Left renal pelvis (tissue), 4 donors: Measurements from ENCODE around the gene SYDE1. TPM values are rescaled to one million over a fixed set of nuclear protein-coding genes. Genes with fewer than 3 reads are reported as not detected.
A peak's percentile ranks its signal among the peaks of the same experiment; 100 is the strongest.
"Not testable (repeated sequence)": the region's sequence is repeated elsewhere in the genome, so short reads cannot be mapped to it uniquely, and the experiment has no call there.

Source experiments
- DNase-seq, 4 donors: peaks; one replicate each; pipeline ENCODE4 v3.0.0-alpha.2; 2013; ENCODE audit warnings: low read depth in 4 of 4, low spot score in 3 of 4
- polyA plus RNA-seq, 4 donors: library from polyadenylated mRNA; unstranded; fragments of 120-200 nt; gene quantifications; one replicate each; pipeline ENCODE4 v1.2.1, GENCODE V29; 2013; ENCODE audit not compliant: insufficient read length in 4 of 4

SYDE1 gene
- 10 to 100 TPM; 13.9 to 34.4 (median 21.2) TPM for polyA plus RNA-seq

GRCh38 chr19:15107061-15108010 lies at the start of gene SYDE1:
Gene SYDE1 (plus strand): TSS chr19:15107401. CDS start chr19:15107434, 33 bp downstream.
- no peak for DNase-seq

DNA sequence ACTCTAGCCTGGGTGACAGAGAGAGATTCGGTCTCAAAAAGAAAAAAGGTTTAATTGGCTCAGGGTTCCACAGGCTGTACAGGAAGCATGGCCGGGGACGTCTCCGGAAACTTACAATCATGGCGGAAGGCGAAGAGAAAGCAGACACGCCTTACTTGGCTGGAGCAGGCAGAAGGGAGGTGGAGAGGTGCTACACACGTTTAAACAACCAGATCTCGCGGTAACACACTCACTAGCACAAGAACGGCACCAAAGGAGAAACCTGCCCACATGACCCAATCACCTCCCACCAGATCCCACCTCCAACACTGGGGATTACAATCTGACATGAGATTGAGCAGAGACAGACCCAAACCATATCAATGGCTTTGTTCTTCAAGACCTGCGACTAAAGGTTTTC lies 45.2 kb upstream of the SYDE1 start:
- DNase-seq: no peak

DNA sequence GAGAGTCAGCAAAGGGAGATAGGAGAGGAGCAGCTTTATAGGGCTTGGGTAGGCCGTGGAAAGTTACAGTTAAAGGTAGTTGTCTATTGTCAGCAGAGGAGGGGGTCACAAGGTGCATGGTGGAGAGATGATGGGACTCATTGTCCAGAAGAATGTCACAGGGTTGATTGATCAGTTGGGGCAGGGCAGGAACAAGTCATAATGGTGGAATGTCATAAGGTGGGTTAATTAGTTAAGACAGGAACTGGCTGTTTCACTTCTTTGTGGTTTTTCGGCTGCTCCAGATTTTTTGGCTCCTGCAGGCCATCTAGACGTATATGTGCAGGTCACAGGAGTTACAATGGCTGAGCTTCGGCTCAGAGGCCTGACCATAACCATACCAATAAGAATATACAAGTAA lies 36.8 kb upstream of the SYDE1 start:
- DNase-seq: not testable (repeated sequence)

GRCh38 chr19:15072930-15073647 lies 34.1 kb upstream of the SYDE1 start:
- DNase-seq: no peak

DNA sequence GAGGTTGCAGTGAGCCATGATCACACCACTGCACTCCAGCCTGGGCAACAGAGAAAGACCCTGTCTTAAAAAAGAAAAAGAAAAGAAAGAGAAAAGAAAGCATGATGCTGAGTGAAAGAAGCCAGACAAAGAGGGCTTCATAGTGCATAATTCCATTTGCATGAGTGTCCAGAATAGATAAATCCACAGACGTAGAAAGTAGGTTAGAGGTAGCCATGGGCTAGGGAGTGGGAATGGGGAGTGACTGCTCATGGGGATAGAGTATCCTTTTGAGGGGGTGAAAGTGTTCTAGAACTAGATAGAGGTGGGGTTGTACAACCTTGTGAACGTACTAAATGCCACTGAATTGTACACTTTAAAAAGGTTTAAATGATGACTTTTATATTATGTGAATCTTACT lies 32.8 kb upstream of the SYDE1 start:
- no peak for DNase-seq

DNA sequence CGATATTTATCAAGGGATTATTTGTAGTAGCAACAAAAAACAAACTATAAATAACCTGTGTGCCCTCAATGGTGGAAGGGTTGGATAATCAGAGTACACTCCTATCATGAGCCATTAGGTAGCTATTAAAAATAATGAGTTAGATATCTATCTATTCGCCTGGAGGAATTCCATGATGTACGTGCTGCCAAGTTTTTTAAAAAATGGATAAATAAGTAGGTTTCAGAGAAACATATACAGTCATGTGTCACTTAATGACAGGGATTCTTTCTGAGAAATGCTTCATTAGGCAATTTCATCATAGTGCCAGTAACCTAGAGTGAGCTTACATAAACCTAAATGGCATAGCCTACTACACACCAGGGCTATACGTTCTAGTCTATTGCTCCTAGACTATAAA lies 31.4 kb upstream of the SYDE1 start:
- DNase-seq: no peak

DNA sequence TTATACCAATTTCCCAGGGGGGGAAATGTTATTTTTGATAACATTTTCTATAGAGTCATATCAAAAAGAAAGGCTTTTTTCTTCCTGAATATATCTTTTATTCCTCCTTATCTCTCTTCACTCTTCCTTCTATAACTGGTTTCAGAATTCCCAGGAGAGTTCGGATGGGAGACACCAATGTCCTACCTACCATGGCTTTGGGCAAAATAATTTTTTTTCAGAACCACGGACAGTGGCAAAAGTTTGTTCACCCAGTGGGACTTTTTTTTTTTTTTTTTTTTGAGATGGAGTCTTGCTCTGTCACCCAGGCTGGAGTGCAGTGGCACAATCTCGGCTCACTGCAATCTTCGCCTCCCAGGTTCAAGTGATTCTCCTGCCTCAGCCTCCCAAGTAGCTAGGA lies 27.2 kb upstream of the SYDE1 start:
- not testable (repeated sequence) for DNase-seq

DNA sequence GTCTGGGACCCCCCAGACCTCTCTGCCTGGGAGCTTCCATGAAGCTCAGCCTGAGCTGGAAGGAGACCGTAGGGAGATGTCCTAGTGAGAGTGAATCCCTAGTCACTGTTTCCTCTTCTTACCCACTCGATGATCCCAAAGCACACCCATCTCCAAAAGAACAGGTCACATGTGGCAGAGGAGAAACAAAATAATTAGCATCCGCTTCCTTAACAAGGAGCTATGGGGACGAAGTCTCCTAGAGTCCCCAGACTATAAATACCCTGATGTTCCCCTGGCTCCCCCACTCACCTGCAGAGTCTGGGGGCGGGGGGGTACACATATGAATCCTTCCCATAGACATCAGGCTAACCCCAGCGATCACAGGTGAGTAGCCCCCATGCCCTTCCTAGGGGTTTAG lies 25.3 kb upstream of the SYDE1 start, which contains the start of gene OR1I1:
Gene OR1I1, plus strand, starts transcription at position 301 of the 400 bp plus-strand sequence. CDS start 4,855 bp downstream, outside the sequence.
- no peak for DNase-seq

DNA sequence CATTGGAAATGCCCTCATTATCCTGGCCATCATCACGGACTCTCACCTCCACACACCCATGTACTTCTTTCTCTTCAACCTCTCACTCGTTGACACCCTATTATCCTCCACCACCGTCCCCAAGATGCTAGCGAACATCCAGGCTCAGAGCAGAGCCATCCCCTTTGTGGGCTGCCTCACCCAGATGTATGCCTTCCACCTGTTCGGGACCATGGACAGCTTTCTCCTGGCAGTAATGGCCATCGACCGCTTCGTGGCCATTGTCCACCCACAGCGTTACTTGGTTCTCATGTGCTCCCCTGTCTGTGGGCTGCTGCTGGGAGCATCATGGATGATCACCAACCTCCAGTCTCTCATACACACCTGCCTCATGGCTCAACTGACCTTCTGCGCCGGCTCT lies 20.0 kb upstream of the SYDE1 start:
- no peak for DNase-seq

GRCh38 chr19:15091918-15092753 lies 15.1 kb upstream of the SYDE1 start:
- peak; percentile 33 to 67 (median 60) for DNase-seq

- no peak for DNase-seq
Observed at GRCh38 chr19:15093001-15093400, 14.2 kb upstream of the SYDE1 start.

DNA sequence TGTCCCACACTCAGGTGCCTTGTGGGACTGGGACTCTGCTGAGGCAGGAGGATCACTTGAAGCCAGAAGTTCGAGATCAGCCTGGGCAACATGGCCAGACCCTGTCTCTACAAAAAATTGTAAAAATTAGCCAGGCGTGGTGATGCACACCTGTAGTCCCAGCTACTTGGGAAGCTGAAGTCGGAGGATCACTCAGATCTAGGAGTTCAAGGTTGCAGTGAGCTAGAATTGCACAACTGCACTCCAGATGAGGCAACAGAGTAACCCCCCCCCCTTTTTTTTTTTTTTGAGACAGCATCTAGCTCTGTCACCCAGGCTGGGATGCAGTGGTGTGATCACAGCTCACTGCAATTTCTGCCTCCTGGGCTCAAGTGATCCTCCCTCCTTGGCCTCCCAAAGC lies 11.0 kb upstream of the SYDE1 start:
- DNase-seq: no peak

- DNase-seq: not testable (repeated sequence)
Observed at GRCh38 chr19:15097980-15098379, 9.2 kb upstream of the SYDE1 start.

- no peak for DNase-seq
Observed at GRCh38 chr19:15098460-15098859, 8.7 kb upstream of the SYDE1 start.

DNA sequence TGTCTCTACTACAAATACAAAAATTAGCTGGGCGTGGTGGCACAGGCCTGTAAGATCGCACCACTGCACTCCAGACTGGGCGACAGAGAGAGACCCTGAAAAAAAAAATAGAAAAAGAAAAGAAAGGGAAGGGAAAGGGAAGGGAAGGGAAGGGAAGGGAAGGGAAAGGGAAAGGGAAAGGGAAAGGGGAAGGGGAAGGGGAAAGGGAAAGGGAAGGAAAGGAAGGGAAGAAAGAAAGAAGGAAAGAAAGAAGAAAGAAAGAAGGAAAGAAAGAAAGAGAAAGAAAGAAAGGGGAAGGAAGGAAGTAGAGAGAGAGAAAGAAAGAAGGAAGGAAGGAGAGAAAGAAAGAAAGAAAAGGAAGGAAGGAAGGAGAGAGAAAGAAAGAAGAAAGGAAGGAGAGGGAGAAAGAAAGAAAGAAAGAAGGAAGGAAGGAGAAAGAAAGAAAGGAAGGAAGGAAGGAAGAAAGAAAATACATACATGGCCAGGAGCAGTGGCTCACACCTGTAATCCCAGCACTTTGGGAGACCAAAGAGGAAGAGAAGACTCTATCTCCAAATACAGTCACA lies 8.1 kb upstream of the SYDE1 start:
- no peak for DNase-seq

DNA sequence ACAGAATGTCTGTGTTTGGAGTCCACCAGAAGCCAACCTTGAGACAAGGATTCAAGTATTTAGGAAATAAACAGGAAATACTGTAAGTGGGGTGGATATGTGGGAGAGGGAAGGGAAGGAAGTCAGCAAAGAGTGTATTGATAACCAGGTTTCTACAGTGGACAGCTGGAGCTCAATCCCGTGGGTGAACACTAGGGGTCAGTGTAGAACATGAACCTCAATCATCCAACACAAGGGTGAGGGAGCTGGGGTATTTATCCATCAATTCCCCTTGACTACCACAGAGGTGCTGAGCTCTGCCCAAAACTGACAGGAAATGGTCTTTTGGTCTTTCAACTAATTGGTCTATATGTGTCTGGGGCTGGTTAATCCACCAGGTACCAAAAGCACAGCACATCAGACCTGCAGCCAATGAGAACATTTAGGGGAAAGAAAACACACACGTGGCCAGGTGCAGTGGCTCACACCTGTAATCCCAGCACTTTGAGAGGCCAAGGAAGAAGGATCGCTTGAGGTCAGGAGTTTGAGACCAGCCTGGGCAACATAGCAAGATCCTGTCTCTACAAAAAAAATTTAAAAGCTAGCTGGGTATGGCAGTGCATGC lies 5.6 kb upstream of the SYDE1 start:
- no peak for DNase-seq

DNA sequence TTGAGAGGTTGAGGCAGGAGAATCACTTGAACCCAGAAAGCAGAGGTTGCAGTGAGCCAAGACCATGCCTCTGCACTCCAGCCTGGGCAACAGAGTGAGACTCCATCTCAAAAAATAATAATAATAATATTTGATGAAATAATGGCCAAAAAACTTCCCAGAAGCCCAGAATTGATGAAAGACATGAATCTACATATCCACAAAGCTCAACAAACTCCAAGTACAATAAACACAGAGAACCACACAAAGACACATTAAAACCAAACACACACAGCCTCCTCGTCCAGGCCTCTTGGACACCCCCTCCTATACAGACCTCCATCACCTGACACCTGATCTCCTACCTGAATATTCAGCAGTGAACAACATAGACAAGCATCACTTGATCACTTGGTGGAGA lies 3.2 kb upstream of the SYDE1 start:
- no peak for DNase-seq

DNA sequence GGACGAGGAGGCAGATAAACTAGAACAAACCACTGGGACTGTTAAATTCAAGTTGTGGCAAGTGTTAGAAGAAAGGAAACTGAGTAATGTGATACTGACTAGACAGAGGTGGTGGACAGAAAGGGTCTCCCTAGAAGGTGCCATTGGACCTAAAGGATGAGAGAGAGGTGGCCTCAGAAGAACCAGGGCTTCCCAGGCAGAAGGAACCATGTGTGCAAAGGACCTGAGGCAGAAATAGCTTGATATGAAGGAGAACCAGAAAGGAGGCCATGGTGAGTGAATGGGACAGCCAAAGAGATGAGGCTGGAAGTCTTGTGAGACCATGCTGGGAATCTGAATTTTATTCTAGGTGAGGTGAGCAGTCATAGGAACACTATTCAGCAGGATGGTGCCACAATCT lies 2.8 kb upstream of the SYDE1 start:
- no peak for DNase-seq

DNA sequence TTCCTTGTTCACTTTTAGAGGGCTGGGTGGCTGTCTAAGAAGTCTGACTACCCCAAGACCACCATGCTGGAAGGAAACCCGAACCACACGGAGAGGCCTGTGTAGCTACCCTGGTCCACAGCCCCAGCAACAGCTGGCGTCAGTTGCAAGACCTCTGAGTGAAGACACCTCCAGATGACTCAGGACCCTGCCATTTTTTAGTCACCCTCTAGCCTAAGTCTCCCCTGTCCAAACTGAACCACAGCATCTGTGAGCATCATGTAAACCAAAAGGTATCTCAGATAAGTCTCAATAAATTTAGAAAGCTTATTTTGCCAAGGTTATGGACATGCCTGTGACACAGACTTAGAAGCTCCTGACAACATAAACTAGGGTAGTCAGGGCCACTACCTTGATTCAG lies 2.2 kb upstream of the SYDE1 start:
- no peak for DNase-seq
